HCT116 (cell line): ENCODE results near the gene GABRR2. TPM values are rescaled to one million over a fixed set of nuclear protein-coding genes. Genes with fewer than 3 reads are reported as not detected.

ENCODE experiments used
- ATAC-seq: fragments of 200-7000 bp; cut with Tn5 transposase; 2 replicates; pipeline ENCODE4 v1.9.1; 2020; ENCODE audit warnings: mild to moderate bottlenecking, moderate library complexity
- BruUV-seq: library from RNA; stranded (reverse); fragments of 400-500 nt; replicated peaks from 2 replicates; lab custom pipeline; 2021; lab: Mats Ljungman, UMichigan
- CTCF ChIA-PET: fragments of 300-600 bp; sonication (Branson Sonifier 250); formaldehyde crosslinking; loops from one replicate; lab custom pipeline; 2021; ENCODE audit warnings: antibody characterized with exemption; lab: Charles Lee
- POLR2A ChIA-PET: fragments of 300-600, 350-600 bp; sonication (Branson Sonifier 250); formaldehyde crosslinking; loops from one replicate; lab custom pipeline; 2021; ENCODE audit warnings: antibody characterized with exemption; lab: Charles Lee
- RAD21 ChIA-PET, 2 experiments: fragments of 300-600 bp; sonication (Branson Sonifier 250); formaldehyde crosslinking; loops; one replicate each; lab custom pipeline; 2023; ENCODE audit warnings: low total read pairs in 2 of 2; ENCODE audit not compliant: uncharacterized antibody in 2 of 2, unreplicated experiment in 2 of 2, low non-redundant PET in 1 of 2; lab: Charles Lee
- DNase-seq: peaks from one replicate; pipeline ENCODE4 v3.0.0-alpha.2; 2010; ENCODE audit warnings: low read depth, low spot score
- H2AFZ ChIP-seq: fragments of 200-600 bp; shearing (Covaris generic), sonication (generic); 2 replicates; pipeline ENCODE4 v1.6.1; 2017; ENCODE audit warnings: low read depth, mixed run types, mixed read lengths, antibody characterized with exemption, low read length; ENCODE audit not compliant: poor library complexity, severe bottlenecking
- H3K27ac ChIP-seq: 2 replicates; pipeline ENCODE4 v1.5.1; 2012; ENCODE audit warnings: low read depth, low read length
- H3K27me3 ChIP-seq: fragments of 200-600 bp; sonication (generic); 2 replicates; pipeline ENCODE4 v1.6.1; 2016; ENCODE audit warnings: mixed run types, low read length, mixed read lengths; ENCODE audit not compliant: insufficient read depth
- H3K36me3 ChIP-seq, 2 experiments: fragments of 200-500 bp in 1 of 2; fragments of 200-600 bp in 1 of 2; sonication (Bioruptor generic) in 1 of 2; sonication (generic) in 1 of 2; 2 replicates each; pipeline versions ENCODE4 v1.5.1 to v1.6.1; 2014 to 2016; ENCODE audit warnings: low read length in 2 of 2, inconsistent platforms in 1 of 2, mixed read lengths in 1 of 2, mixed run types in 1 of 2; ENCODE audit not compliant: insufficient read depth in 2 of 2, control insufficient read depth in 1 of 2
- H3K4me1 ChIP-seq, 2 experiments: fragments of 200-600 bp in 1 of 2; sonication (generic) in 1 of 2; 2 replicates each; pipeline versions ENCODE4 v1.5.1 to v1.6.1; 2012 to 2017; ENCODE audit warnings: low read length in 2 of 2, inconsistent platforms in 1 of 2, mild to moderate bottlenecking in 1 of 2, mixed read lengths in 1 of 2, mixed run types in 1 of 2, moderate library complexity in 1 of 2; ENCODE audit not compliant: insufficient read depth in 2 of 2, control insufficient read depth in 1 of 2
- H3K4me2 ChIP-seq: fragments of 200-600 bp; sonication (generic); 2 replicates; pipeline ENCODE4 v1.6.1; 2017; ENCODE audit warnings: mixed run types, low read length, mixed read lengths
- H3K4me3 ChIP-seq, 2 experiments: fragments of 200-600 bp in 1 of 2; sonication (generic) in 1 of 2; replicated peaks in 1 of 2; 2 replicates each; pipeline ENCODE4 v1.5.1; 2011 to 2016; ENCODE audit warnings: low read length in 2 of 2, control low read depth in 1 of 2, low read depth in 1 of 2, mild to moderate bottlenecking in 1 of 2, mixed read lengths in 1 of 2, mixed run types in 1 of 2
- H3K79me2 ChIP-seq: fragments of 200-600 bp; sonication (generic); 2 replicates; pipeline ENCODE4 v1.6.1; 2017; ENCODE audit warnings: mild to moderate bottlenecking, mixed run types, low read length, moderate library complexity, mixed read lengths; ENCODE audit not compliant: insufficient read depth
- H3K9ac ChIP-seq: fragments of 200-600 bp; sonication (generic); 2 replicates; pipeline ENCODE4 v1.6.1; 2016; ENCODE audit warnings: low read length, mixed read lengths
- H3K9me2 ChIP-seq: fragments of 200-600 bp; sonication (generic), shearing (Covaris generic); 2 replicates; pipeline ENCODE4 v1.6.1; 2017; ENCODE audit warnings: mixed run types, mild to moderate bottlenecking, moderate library complexity; ENCODE audit not compliant: insufficient read depth
- H3K9me3 ChIP-seq, 2 experiments: fragments of 200-500 bp in 1 of 2; fragments of 200-600 bp in 1 of 2; sonication (Bioruptor generic) in 1 of 2; sonication (generic) in 1 of 2; 2 replicates each; pipeline ENCODE4 v1.6.1; 2014 to 2017; ENCODE audit warnings: low read length in 2 of 2, mixed read lengths in 2 of 2, inconsistent platforms in 1 of 2, low read depth in 1 of 2, mild to moderate bottlenecking in 1 of 2, mixed run types in 1 of 2, moderate library complexity in 1 of 2; ENCODE audit not compliant: control insufficient read depth in 1 of 2, insufficient read depth in 1 of 2
- H4K20me1 ChIP-seq: fragments of 200-600 bp; sonication (generic), shearing (Covaris generic); 2 replicates; pipeline ENCODE4 v1.6.1; 2017; ENCODE audit warnings: mixed run types, mild to moderate bottlenecking, moderate library complexity; ENCODE audit not compliant: insufficient read depth
- CEBPB ChIP-seq: IDR thresholded peaks from 2 replicates; pipeline ENCODE4 v1.6.1; 2012; ENCODE audit warnings: low read depth
- EGR1 ChIP-seq: IDR thresholded peaks from 2 replicates; pipeline ENCODE4 v1.6.1; 2012; ENCODE audit warnings: low read depth
- ELF1 ChIP-seq: IDR thresholded peaks from 2 replicates; pipeline ENCODE4 v1.6.1; 2012; ENCODE audit warnings: low read depth, borderline replicate concordance
- JUND ChIP-seq: IDR thresholded peaks from 2 replicates; pipeline ENCODE4 v1.6.1; 2012
- RAD21 ChIP-seq: IDR thresholded peaks from 2 replicates; pipeline ENCODE4 v1.6.1; 2012; ENCODE audit warnings: low read depth, mild to moderate bottlenecking
- SIN3A ChIP-seq: IDR thresholded peaks from 2 replicates; pipeline ENCODE4 v1.6.1; 2012; ENCODE audit warnings: low read depth
- SP1 ChIP-seq: IDR thresholded peaks from 2 replicates; pipeline ENCODE4 v1.6.1; 2012; ENCODE audit warnings: low read depth
- TCF7L2 ChIP-seq: IDR thresholded peaks from 2 replicates; pipeline ENCODE4 v1.7.0; 2011; ENCODE audit warnings: borderline replicate concordance, inconsistent platforms; ENCODE audit not compliant: insufficient read depth, insufficient read length; ENCODE audit errors: extremely low read depth
- ZFX ChIP-seq: fragments of 450-650 bp; IDR thresholded peaks from 2 replicates; pipeline ENCODE4 v1.6.1; 2017
- intact Hi-C: fragments of 100-400 bp; cut with micrococcal nuclease; formaldehyde crosslinking; loops from 2 replicates; pipeline ENCODE4 v1.10.0; 2022
- total RNA-seq: library from RNA; stranded (reverse); gene quantifications from one replicate; pipeline ENCODE4 v1.2.1, GENCODE V29; 2021; ENCODE audit not compliant: unreplicated experiment
- TF ChIP-seq, protein P1 (sequence below): IDR thresholded peaks from 2 replicates; pipeline ENCODE4 v1.6.1; 2011; ENCODE audit warnings: mild to moderate bottlenecking, low read length, moderate library complexity; ENCODE audit not compliant: insufficient replicate concordance; ENCODE audit errors: extremely low read depth
- TF ChIP-seq, protein P2 (sequence below): IDR thresholded peaks from 2 replicates; pipeline ENCODE4 v1.6.1; 2012; ENCODE audit warnings: low read depth

The GABRR2 gene
- total RNA-seq, 1 experiment from 2014 or later, result 0.57 TPM

DNA sequence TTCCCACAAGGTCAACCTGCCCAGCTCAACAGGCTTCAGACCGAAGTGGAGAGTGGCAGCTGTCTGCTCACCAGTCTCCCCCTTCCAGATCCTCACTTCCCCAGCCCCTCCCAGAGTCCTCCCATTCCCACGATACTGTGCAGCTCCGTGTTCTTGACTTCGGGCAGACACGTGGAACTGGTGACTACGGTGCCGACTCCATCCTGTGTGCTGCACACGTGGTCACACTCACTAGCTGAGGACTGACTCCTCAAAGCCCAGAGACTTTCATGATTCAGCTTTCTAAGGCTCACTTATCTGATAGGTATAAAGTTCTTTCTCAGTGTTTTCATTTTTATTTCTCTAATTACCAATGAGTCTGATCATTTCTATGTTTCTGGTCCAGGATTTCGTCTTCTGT is 32.4 kb downstream of the GABRR2 start:
- POLR2A ChIA-PET, result no interaction called here
- Histone ChIP-seq H4K20me1 (no peaks in the 10 kb centered on the region), H3K4me2 (no peak overlapping the region), H3K4me3 (no peak overlapping the region), H3K9ac (no peak overlapping the region), H2AFZ (no peak overlapping the region), H3K9me2 (no peaks in the 10 kb centered on the region), H3K79me2 (no peaks in the 10 kb centered on the region), H3K27ac (no peak overlapping the region), H3K27me3 (no peaks in the 10 kb centered on the region), H3K4me1 (peaks cover 0 to 6% of the 10 kb centered on the region in 2 experiments; a peak in 1 of 4 replicates), H3K36me3 (no peaks in the 10 kb centered on the region), H3K9me3 (no peaks in the 10 kb centered on the region)
- RAD21 ChIA-PET, result no interaction called here
- intact Hi-C loops, result loop anchor here (2.0 kb wide), 1 partner anchor 86 kb away; no protein-coding TSS in a partner anchor
- BruUV-seq, result no TSS peak
- ATAC-seq, result no peak
- TF ChIP-seq JUND, result no peak
- TF ChIP-seq, protein P1, sequence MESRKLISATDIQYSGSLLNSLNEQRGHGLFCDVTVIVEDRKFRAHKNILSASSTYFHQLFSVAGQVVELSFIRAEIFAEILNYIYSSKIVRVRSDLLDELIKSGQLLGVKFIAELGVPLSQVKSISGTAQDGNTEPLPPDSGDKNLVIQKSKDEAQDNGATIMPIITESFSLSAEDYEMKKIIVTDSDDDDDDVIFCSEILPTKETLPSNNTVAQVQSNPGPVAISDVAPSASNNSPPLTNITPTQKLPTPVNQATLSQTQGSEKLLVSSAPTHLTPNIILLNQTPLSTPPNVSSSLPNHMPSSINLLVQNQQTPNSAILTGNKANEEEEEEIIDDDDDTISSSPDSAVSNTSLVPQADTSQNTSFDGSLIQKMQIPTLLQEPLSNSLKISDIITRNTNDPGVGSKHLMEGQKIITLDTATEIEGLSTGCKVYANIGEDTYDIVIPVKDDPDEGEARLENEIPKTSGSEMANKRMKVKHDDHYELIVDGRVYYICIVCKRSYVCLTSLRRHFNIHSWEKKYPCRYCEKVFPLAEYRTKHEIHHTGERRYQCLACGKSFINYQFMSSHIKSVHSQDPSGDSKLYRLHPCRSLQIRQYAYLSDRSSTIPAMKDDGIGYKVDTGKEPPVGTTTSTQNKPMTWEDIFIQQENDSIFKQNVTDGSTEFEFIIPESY, result no peak
- TF ChIP-seq RAD21, result no peak
- TF ChIP-seq EGR1, result no peak
- TF ChIP-seq, protein P2, sequence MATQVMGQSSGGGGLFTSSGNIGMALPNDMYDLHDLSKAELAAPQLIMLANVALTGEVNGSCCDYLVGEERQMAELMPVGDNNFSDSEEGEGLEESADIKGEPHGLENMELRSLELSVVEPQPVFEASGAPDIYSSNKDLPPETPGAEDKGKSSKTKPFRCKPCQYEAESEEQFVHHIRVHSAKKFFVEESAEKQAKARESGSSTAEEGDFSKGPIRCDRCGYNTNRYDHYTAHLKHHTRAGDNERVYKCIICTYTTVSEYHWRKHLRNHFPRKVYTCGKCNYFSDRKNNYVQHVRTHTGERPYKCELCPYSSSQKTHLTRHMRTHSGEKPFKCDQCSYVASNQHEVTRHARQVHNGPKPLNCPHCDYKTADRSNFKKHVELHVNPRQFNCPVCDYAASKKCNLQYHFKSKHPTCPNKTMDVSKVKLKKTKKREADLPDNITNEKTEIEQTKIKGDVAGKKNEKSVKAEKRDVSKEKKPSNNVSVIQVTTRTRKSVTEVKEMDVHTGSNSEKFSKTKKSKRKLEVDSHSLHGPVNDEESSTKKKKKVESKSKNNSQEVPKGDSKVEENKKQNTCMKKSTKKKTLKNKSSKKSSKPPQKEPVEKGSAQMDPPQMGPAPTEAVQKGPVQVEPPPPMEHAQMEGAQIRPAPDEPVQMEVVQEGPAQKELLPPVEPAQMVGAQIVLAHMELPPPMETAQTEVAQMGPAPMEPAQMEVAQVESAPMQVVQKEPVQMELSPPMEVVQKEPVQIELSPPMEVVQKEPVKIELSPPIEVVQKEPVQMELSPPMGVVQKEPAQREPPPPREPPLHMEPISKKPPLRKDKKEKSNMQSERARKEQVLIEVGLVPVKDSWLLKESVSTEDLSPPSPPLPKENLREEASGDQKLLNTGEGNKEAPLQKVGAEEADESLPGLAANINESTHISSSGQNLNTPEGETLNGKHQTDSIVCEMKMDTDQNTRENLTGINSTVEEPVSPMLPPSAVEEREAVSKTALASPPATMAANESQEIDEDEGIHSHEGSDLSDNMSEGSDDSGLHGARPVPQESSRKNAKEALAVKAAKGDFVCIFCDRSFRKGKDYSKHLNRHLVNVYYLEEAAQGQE, result no peak
- TF ChIP-seq ZFX, result no peak
- no peak for TF ChIP-seq SP1
- no peak for TF ChIP-seq SIN3A
- TF ChIP-seq ELF1, result no peak
- TF ChIP-seq CEBPB, result no peak
- TF ChIP-seq TCF7L2, result no peak
- DNase-seq, result no peak
- CTCF ChIA-PET, result interaction anchor here (1.4 kb wide), 1 partner anchor 15 kb away, joined by 7 read pairs; no protein-coding TSS in a partner anchor
